Central memory CD8-positive, alpha-beta T cell (primary cell): Measurements from ENCODE around the gene PARP6.

ENCODE experiments used
- ATAC-seq: fragments of 150-1000 bp; cut with Tn5 transposase; replicated peaks from 2 replicates; pipeline ENCODE4 v1.10.0; 2022; ENCODE audit warnings: mild to moderate bottlenecking, moderate FRiP score, moderate number of reproducible peaks; ENCODE audit not compliant: poor library complexity, severe bottlenecking; ENCODE audit errors: extremely low read depth
- DNase-seq, 2 donors: peaks; one replicate each; pipeline ENCODE4 v3.0.0; 2021; ENCODE audit warnings: low spot score in 2 of 2
- H3K27ac Mint-ChIP-seq: one replicate; pipeline ENCODE4 v1.8.0; 2022; ENCODE audit warnings: low read depth, mild to moderate bottlenecking, moderate library complexity, mixed read lengths
- H3K27me3 Mint-ChIP-seq: one replicate; pipeline ENCODE4 v1.8.0; 2022; ENCODE audit warnings: mixed read lengths
- H3K36me3 Mint-ChIP-seq: one replicate; pipeline ENCODE4 v1.8.0; 2022; ENCODE audit warnings: mild to moderate bottlenecking, moderate library complexity, mixed read lengths; ENCODE audit not compliant: insufficient read depth
- H3K4me1 Mint-ChIP-seq: one replicate; pipeline ENCODE4 v1.8.0; 2022; ENCODE audit warnings: mixed read lengths
- H3K4me3 Mint-ChIP-seq: one replicate; pipeline ENCODE4 v1.8.0; 2022; ENCODE audit warnings: mild to moderate bottlenecking, moderate library complexity, mixed read lengths
- H3K9me3 Mint-ChIP-seq: one replicate; pipeline ENCODE4 v1.8.0; 2022; ENCODE audit warnings: mixed read lengths

Gene PARP6

GRCh38 chr15:72271895-72272212, 500 bp downstream of the PARP6 start:
- Mint-ChIP-seq H3K36me3 (peaks cover 17% of the 10 kb centered on the region), H3K27ac (peak overlapping the region; percentile 77), H3K4me3 (peak overlapping the region; percentile 83), H3K27me3 (no peaks in the 10 kb centered on the region), H3K9me3 (no peaks in the 10 kb centered on the region), H3K4me1 (peaks cover 34% of the 10 kb centered on the region)
- no peak for ATAC-seq
- DNase-seq = no peak

GRCh38 chr15:72271221-72271620, 1.1 kb downstream of the PARP6 start:
- peak overlapping the region; percentile 77 for H3K27ac Mint-ChIP-seq
- no peak for ATAC-seq
- no peaks in the 10 kb centered on the region for H3K27me3 Mint-ChIP-seq
- no peak for DNase-seq
- H3K9me3 Mint-ChIP-seq = no peaks in the 10 kb centered on the region
- H3K4me3 Mint-ChIP-seq = peak overlapping the region; percentile 83
- H3K4me1 Mint-ChIP-seq = peaks cover 34% of the 10 kb centered on the region
- peaks cover 21% of the 10 kb centered on the region for H3K36me3 Mint-ChIP-seq

- H3K27ac Mint-ChIP-seq = peak overlapping the region; percentile 32
- ATAC-seq = no peak
- H3K36me3 Mint-ChIP-seq = peaks cover 32% of the 10 kb centered on the region
Observed at GRCh38 chr15:72269739-72270138, 2.6 kb downstream of the PARP6 start.

GRCh38 chr15:72265031-72265430, 7.3 kb downstream of the PARP6 start:
- DNase-seq = no peak

More at GRCh38 chr15:72269739-72270138, 2.6 kb downstream of the PARP6 start:
- Mint-ChIP-seq H3K4me1 (peaks cover 34% of the 10 kb centered on the region), H3K9me3 (no peaks in the 10 kb centered on the region), H3K4me3 (no peak overlapping the region), H3K27me3 (no peaks in the 10 kb centered on the region)
- no peak for DNase-seq

GRCh38 chr15:72252663-72253299, 19.6 kb downstream of the PARP6 start:
- Mint-ChIP-seq H3K36me3 (peaks cover 69% of the 10 kb centered on the region), H3K27ac (no peak overlapping the region), H3K4me3 (no peak overlapping the region), H3K9me3 (no peaks in the 10 kb centered on the region), H3K4me1 (peaks cover 10% of the 10 kb centered on the region), H3K27me3 (no peaks in the 10 kb centered on the region)
- ATAC-seq = no peak
- DNase-seq = no peak

More at GRCh38 chr15:72265031-72265430, 7.3 kb downstream of the PARP6 start:
- Mint-ChIP-seq H3K4me1 (no peaks in the 10 kb centered on the region), H3K27ac (no peak overlapping the region), H3K4me3 (no peak overlapping the region), H3K36me3 (peaks cover 67% of the 10 kb centered on the region), H3K27me3 (no peaks in the 10 kb centered on the region), H3K9me3 (no peaks in the 10 kb centered on the region)
- no peak for ATAC-seq

- no peaks in the 10 kb centered on the region for H3K27me3 Mint-ChIP-seq
- DNase-seq = no peak
- no peak overlapping the region for H3K27ac Mint-ChIP-seq
- ATAC-seq = no peak
- peaks cover 44% of the 10 kb centered on the region for H3K36me3 Mint-ChIP-seq
- H3K4me1 Mint-ChIP-seq = peaks cover 10% of the 10 kb centered on the region
- no peaks in the 10 kb centered on the region for H3K9me3 Mint-ChIP-seq
- H3K4me3 Mint-ChIP-seq = no peak overlapping the region
Observed at GRCh38 chr15:72249142-72249810, 23.1 kb downstream of the PARP6 start.

- no peaks in the 10 kb centered on the region for H3K9me3 Mint-ChIP-seq
- ATAC-seq = no peak
- H3K27me3 Mint-ChIP-seq = no peaks in the 10 kb centered on the region
- H3K36me3 Mint-ChIP-seq = peaks cover 42% of the 10 kb centered on the region
- DNase-seq = no peak
- H3K27ac Mint-ChIP-seq = peak overlapping the region; percentile 41
- peaks cover 10% of the 10 kb centered on the region for H3K4me1 Mint-ChIP-seq
- no peak overlapping the region for H3K4me3 Mint-ChIP-seq
Observed at GRCh38 chr15:72248514-72248913, 23.8 kb downstream of the PARP6 start.

GRCh38 chr15:72242775-72243370, 29.5 kb downstream of the PARP6 start:
- no peak for ATAC-seq
- no peaks in the 10 kb centered on the region for H3K9me3 Mint-ChIP-seq
- H3K27me3 Mint-ChIP-seq = no peaks in the 10 kb centered on the region
- no peaks in the 10 kb centered on the region for H3K4me1 Mint-ChIP-seq
- no peak for DNase-seq
- no peak overlapping the region for H3K27ac Mint-ChIP-seq
- H3K36me3 Mint-ChIP-seq = peaks cover 25% of the 10 kb centered on the region
- H3K4me3 Mint-ChIP-seq = no peak overlapping the region

GRCh38 chr15:72239652-72240051, 32.7 kb downstream of the PARP6 start:
- Mint-ChIP-seq H3K27me3 (no peaks in the 10 kb centered on the region), H3K9me3 (no peaks in the 10 kb centered on the region), H3K36me3 (peaks cover 21% of the 10 kb centered on the region), H3K4me3 (no peak overlapping the region), H3K27ac (no peak overlapping the region), H3K4me1 (peaks cover 10% of the 10 kb centered on the region)
- no peak for ATAC-seq
- DNase-seq = no peak

- no peak for ATAC-seq
- no peaks in the 10 kb centered on the region for H3K9me3 Mint-ChIP-seq
- no peak for DNase-seq
- no peak overlapping the region for H3K27ac Mint-ChIP-seq
- H3K36me3 Mint-ChIP-seq = peaks cover 17% of the 10 kb centered on the region
- H3K4me3 Mint-ChIP-seq = no peak overlapping the region
- H3K4me1 Mint-ChIP-seq = peaks cover 10% of the 10 kb centered on the region
- no peaks in the 10 kb centered on the region for H3K27me3 Mint-ChIP-seq
Observed at GRCh38 chr15:72238586-72238985, 33.8 kb downstream of the PARP6 start.

- Mint-ChIP-seq H3K9me3 (no peaks in the 10 kb centered on the region), H3K4me3 (no peak overlapping the region), H3K4me1 (peaks cover 10% of the 10 kb centered on the region), H3K27ac (peak overlapping the region; percentile 86), H3K36me3 (peaks cover 15% of the 10 kb centered on the region), H3K27me3 (no peaks in the 10 kb centered on the region)
- ATAC-seq = no peak
- DNase-seq = no peak
Observed at GRCh38 chr15:72237853-72238224, 34.5 kb downstream of the PARP6 start.

GRCh38 chr15:72237029-72237852, 35.1 kb downstream of the PARP6 start:
- ATAC-seq = peak; percentile 40
- H3K4me3 Mint-ChIP-seq = no peak overlapping the region
- H3K27me3 Mint-ChIP-seq = no peaks in the 10 kb centered on the region
- H3K9me3 Mint-ChIP-seq = no peaks in the 10 kb centered on the region
- H3K36me3 Mint-ChIP-seq = peaks cover 14% of the 10 kb centered on the region
- peak overlapping the region; percentile 86 for H3K27ac Mint-ChIP-seq
- peaks cover 16% of the 10 kb centered on the region for H3K4me1 Mint-ChIP-seq
- no peak for DNase-seq
